ENCODE data around the gene MYO5B. TPM values are rescaled to one million over a fixed set of nuclear protein-coding genes. Genes with fewer than 3 reads are reported as not detected.

MYO5B gene
- total RNA-seq, 2 experiments from 2014 or later: not detected

- no peak overlapping the region for H3K27ac Mint-ChIP-seq
- TF ChIP-seq CTCF (IDR thresholded peaks at IDR 0.05): no peak
- H3K9me3 Mint-ChIP-seq: no peaks in the 10 kb centered on the region
- intact Hi-C loops (cut with DNase I, micrococcal nuclease): no loop called here
- H3K27me3 Mint-ChIP-seq: peaks cover 43% of the 10 kb centered on the region
- no peak overlapping the region for H3K4me3 Mint-ChIP-seq
- H3K4me1 Mint-ChIP-seq (ENCODE audit: low read depth): no peaks in the 10 kb centered on the region
- ChIA-PET POLR2A (no interaction called here), CTCF (no interaction called here)
- Histone ChIP-seq H3K27me3 (ENCODE audit: control insufficient read depth in 1 of 2, insufficient read depth in 2 of 2, low read length in 2 of 2) (peaks cover 0 to 2% of the 10 kb centered on the region in 2 experiments), H3K4me1 (ENCODE audit: insufficient read depth, low read length) (no peaks in the 10 kb centered on the region), H3K27ac (ENCODE audit: low read depth in 1 of 2, low read length in 2 of 2) (no peak overlapping the region), H3K36me3 (ENCODE audit: insufficient read depth, low read length) (no peaks in the 10 kb centered on the region), H3K9me3 (ENCODE audit: control insufficient read depth in 1 of 2, insufficient read depth in 1 of 2, low read length in 2 of 2) (no peaks in the 10 kb centered on the region), H3K4me3 (ENCODE audit: low read length) (no peak overlapping the region)
- no peaks in the 10 kb centered on the region for H3K36me3 Mint-ChIP-seq (ENCODE audit: low read depth)
- ATAC-seq (ENCODE audit: poor library complexity): no peak
- DNase-seq: no peak
These were observed 35.9 kb downstream of the MYO5B start for GRCh38 chr18:50158866-50159653.

- H3K27me3 Mint-ChIP-seq: peaks cover 14% of the 10 kb centered on the region
- no peak overlapping the region for H3K27ac ChIP-seq (ENCODE audit: low read depth in 1 of 2, low read length in 2 of 2)
- ChIA-PET CTCF (no interaction called here), POLR2A (no interaction called here)
- H3K4me3 Mint-ChIP-seq: no peak overlapping the region
- H3K9me3 ChIP-seq (ENCODE audit: control insufficient read depth in 1 of 2, insufficient read depth in 1 of 2, low read length in 2 of 2): no peaks in the 10 kb centered on the region
- H3K36me3 Mint-ChIP-seq (ENCODE audit: low read depth): no peaks in the 10 kb centered on the region
- H3K4me1 ChIP-seq (ENCODE audit: insufficient read depth, low read length): no peaks in the 10 kb centered on the region
- H3K9me3 Mint-ChIP-seq: no peaks in the 10 kb centered on the region
- ATAC-seq (ENCODE audit: poor library complexity) (no peak), DNase-seq (no peak)
- no peak for TF ChIP-seq CTCF (IDR thresholded peaks at IDR 0.05)
- intact Hi-C loops (cut with DNase I, micrococcal nuclease): no loop called here
- peaks cover 0 to 2% of the 10 kb centered on the region in 2 experiments for H3K27me3 ChIP-seq (ENCODE audit: control insufficient read depth in 1 of 2, insufficient read depth in 2 of 2, low read length in 2 of 2)
- no peaks in the 10 kb centered on the region for H3K4me1 Mint-ChIP-seq (ENCODE audit: low read depth)
- H3K4me3 ChIP-seq (ENCODE audit: low read length): no peak overlapping the region
- H3K27ac Mint-ChIP-seq: no peak overlapping the region
- no peaks in the 10 kb centered on the region for H3K36me3 ChIP-seq (ENCODE audit: insufficient read depth, low read length)
These were observed 39.5 kb downstream of the MYO5B start for GRCh38 chr18:50155406-50155805.

GRCh38 chr18:50154420-50154819 lies 40.5 kb downstream of the MYO5B start:
- no peaks in the 10 kb centered on the region for H3K36me3 ChIP-seq (ENCODE audit: insufficient read depth, low read length)
- ChIA-PET CTCF (no interaction called here), POLR2A (no interaction called here)
- peaks cover 6% of the 10 kb centered on the region for H3K27me3 Mint-ChIP-seq
- no peak overlapping the region for H3K27ac ChIP-seq (ENCODE audit: low read depth in 1 of 2, low read length in 2 of 2)
- no peaks in the 10 kb centered on the region for H3K4me1 Mint-ChIP-seq (ENCODE audit: low read depth)
- no peak overlapping the region for H3K4me3 ChIP-seq (ENCODE audit: low read length)
- no peak for DNase-seq
- H3K9me3 Mint-ChIP-seq: no peaks in the 10 kb centered on the region
- no peaks in the 10 kb centered on the region for H3K9me3 ChIP-seq (ENCODE audit: control insufficient read depth in 1 of 2, insufficient read depth in 1 of 2, low read length in 2 of 2)
- no peak overlapping the region for H3K4me3 Mint-ChIP-seq
- ATAC-seq (ENCODE audit: poor library complexity): no peak
- H3K27me3 ChIP-seq (ENCODE audit: control insufficient read depth in 1 of 2, insufficient read depth in 2 of 2, low read length in 2 of 2): peaks cover 0 to 2% of the 10 kb centered on the region in 2 experiments
- no peaks in the 10 kb centered on the region for H3K4me1 ChIP-seq (ENCODE audit: insufficient read depth, low read length)
- TF ChIP-seq CTCF (IDR thresholded peaks at IDR 0.05): no peak
- intact Hi-C loops (cut with DNase I, micrococcal nuclease): no loop called here
- H3K36me3 Mint-ChIP-seq (ENCODE audit: low read depth): no peaks in the 10 kb centered on the region
- no peak overlapping the region for H3K27ac Mint-ChIP-seq
